ENCODE data around the gene COL11A2. TPM values are rescaled to one million over a fixed set of nuclear protein-coding genes. Genes with fewer than 3 reads are reported as not detected.

Gene COL11A2
- polyA plus RNA-seq, 1 donor, result 5.3 TPM

- DNase-seq, result no peak
- H3K4me3 ChIP-seq (ENCODE audit: low read length), result peak overlapping the region; percentile 11
- no peak overlapping the region for H3K27ac ChIP-seq (ENCODE audit: low read length)
- H3K27me3 ChIP-seq (ENCODE audit: control insufficient read depth, insufficient read depth, low read length), result peaks cover 34% of the 10 kb centered on the region
- WGBS (ENCODE audit: insufficient coverage, low lambda C conversion rate), result no CpG with 5 or more reads among the region's 72 CpGs
- peaks cover 36% of the 10 kb centered on the region for H3K36me3 ChIP-seq (ENCODE audit: control insufficient read depth, insufficient read depth, low read length)
- H3K4me1 ChIP-seq (ENCODE audit: control insufficient read depth, insufficient read depth, low read length), result peaks cover 17% of the 10 kb centered on the region
- H3K9me3 ChIP-seq (ENCODE audit: control insufficient read depth, low read depth, low read length), result peaks cover 3% of the 10 kb centered on the region
Observed at GRCh38 chr6:33192671-33193602, 670 bp upstream of the COL11A2 start.

GRCh38 chr6:33191383-33192104 is 723 bp downstream of the COL11A2 start:
- no peak for DNase-seq
- H3K36me3 ChIP-seq (ENCODE audit: control insufficient read depth, insufficient read depth, low read length), result peaks cover 29% of the 10 kb centered on the region
- peaks cover 36% of the 10 kb centered on the region for H3K27me3 ChIP-seq (ENCODE audit: control insufficient read depth, insufficient read depth, low read length)
- H3K9me3 ChIP-seq (ENCODE audit: control insufficient read depth, low read depth, low read length), result peaks cover 3% of the 10 kb centered on the region
- H3K4me3 ChIP-seq (ENCODE audit: low read length), result no peak overlapping the region
- H3K27ac ChIP-seq (ENCODE audit: low read length), result no peak overlapping the region
- peaks cover 13% of the 10 kb centered on the region for H3K4me1 ChIP-seq (ENCODE audit: control insufficient read depth, insufficient read depth, low read length)
- no CpG with 5 or more reads among the region's 8 CpGs for WGBS (ENCODE audit: insufficient coverage, low lambda C conversion rate)

- Histone ChIP-seq H3K27ac (ENCODE audit: low read length) (no peak overlapping the region), H3K36me3 (ENCODE audit: control insufficient read depth, insufficient read depth, low read length) (peaks cover 20% of the 10 kb centered on the region), H3K27me3 (ENCODE audit: control insufficient read depth, insufficient read depth, low read length) (peaks cover 38% of the 10 kb centered on the region), H3K4me3 (ENCODE audit: low read length) (no peak overlapping the region), H3K9me3 (ENCODE audit: control insufficient read depth, low read depth, low read length) (peaks cover 3% of the 10 kb centered on the region), H3K4me1 (ENCODE audit: control insufficient read depth, insufficient read depth, low read length) (peaks cover 13% of the 10 kb centered on the region)
- DNase-seq, result no peak
- 60% methylated on average over 1 of the region's 11 CpGs for WGBS (ENCODE audit: insufficient coverage, low lambda C conversion rate)
Observed at GRCh38 chr6:33190504-33191107, 1.7 kb downstream of the COL11A2 start.

GRCh38 chr6:33189625-33190448 is 2.4 kb downstream of the COL11A2 start:
- Histone ChIP-seq H3K27me3 (ENCODE audit: control insufficient read depth, insufficient read depth, low read length) (peaks cover 41% of the 10 kb centered on the region), H3K27ac (ENCODE audit: low read length) (no peak overlapping the region), H3K4me1 (ENCODE audit: control insufficient read depth, insufficient read depth, low read length) (peaks cover 13% of the 10 kb centered on the region), H3K36me3 (ENCODE audit: control insufficient read depth, insufficient read depth, low read length) (peaks cover 12% of the 10 kb centered on the region), H3K4me3 (ENCODE audit: low read length) (no peak overlapping the region), H3K9me3 (ENCODE audit: control insufficient read depth, low read depth, low read length) (peaks cover 3% of the 10 kb centered on the region)
- no peak for DNase-seq
- 86% methylated on average over 1 of the region's 7 CpGs for WGBS (ENCODE audit: insufficient coverage, low lambda C conversion rate)

- no peak for DNase-seq
- H3K4me1 ChIP-seq (ENCODE audit: control insufficient read depth, insufficient read depth, low read length), result peaks cover 13% of the 10 kb centered on the region
- H3K36me3 ChIP-seq (ENCODE audit: control insufficient read depth, insufficient read depth, low read length), result peaks cover 6% of the 10 kb centered on the region
- H3K27me3 ChIP-seq (ENCODE audit: control insufficient read depth, insufficient read depth, low read length), result peaks cover 41% of the 10 kb centered on the region
- H3K4me3 ChIP-seq (ENCODE audit: low read length), result no peak overlapping the region
- WGBS (ENCODE audit: insufficient coverage, low lambda C conversion rate), result no CpG with 5 or more reads among the region's 8 CpGs
- no peak overlapping the region for H3K27ac ChIP-seq (ENCODE audit: low read length)
- peaks cover 3% of the 10 kb centered on the region for H3K9me3 ChIP-seq (ENCODE audit: control insufficient read depth, low read depth, low read length)
Observed at GRCh38 chr6:33189164-33189563, 3.1 kb downstream of the COL11A2 start.

- 75% methylated on average over 1 of the region's 1 CpG for WGBS (ENCODE audit: insufficient coverage, low lambda C conversion rate)
Observed at GRCh38 chr6:33187809-33188208, 4.5 kb downstream of the COL11A2 start.

GRCh38 chr6:33185654-33186187 is 6.5 kb downstream of the COL11A2 start:
- Histone ChIP-seq H3K27me3 (ENCODE audit: control insufficient read depth, insufficient read depth, low read length) (peaks cover 20% of the 10 kb centered on the region), H3K36me3 (ENCODE audit: control insufficient read depth, insufficient read depth, low read length) (no peaks in the 10 kb centered on the region), H3K4me3 (ENCODE audit: low read length) (no peak overlapping the region), H3K27ac (ENCODE audit: low read length) (no peak overlapping the region), H3K4me1 (ENCODE audit: control insufficient read depth, insufficient read depth, low read length) (no peaks in the 10 kb centered on the region), H3K9me3 (ENCODE audit: control insufficient read depth, low read depth, low read length) (no peaks in the 10 kb centered on the region)
- 62% methylated on average over 2 of the region's 4 CpGs for WGBS (ENCODE audit: insufficient coverage, low lambda C conversion rate)
- no peak for DNase-seq

More at GRCh38 chr6:33187809-33188208, 4.5 kb downstream of the COL11A2 start:
- Histone ChIP-seq H3K27ac (ENCODE audit: low read length) (no peak overlapping the region), H3K9me3 (ENCODE audit: control insufficient read depth, low read depth, low read length) (peaks cover 3% of the 10 kb centered on the region), H3K36me3 (ENCODE audit: control insufficient read depth, insufficient read depth, low read length) (no peaks in the 10 kb centered on the region), H3K4me1 (ENCODE audit: control insufficient read depth, insufficient read depth, low read length) (peaks cover 11% of the 10 kb centered on the region), H3K27me3 (ENCODE audit: control insufficient read depth, insufficient read depth, low read length) (peaks cover 40% of the 10 kb centered on the region), H3K4me3 (ENCODE audit: low read length) (no peak overlapping the region)
- no peak for DNase-seq

GRCh38 chr6:33185190-33185589 is 7.1 kb downstream of the COL11A2 start:
- Histone ChIP-seq H3K4me1 (ENCODE audit: control insufficient read depth, insufficient read depth, low read length) (no peaks in the 10 kb centered on the region), H3K9me3 (ENCODE audit: control insufficient read depth, low read depth, low read length) (no peaks in the 10 kb centered on the region), H3K4me3 (ENCODE audit: low read length) (no peak overlapping the region), H3K27me3 (ENCODE audit: control insufficient read depth, insufficient read depth, low read length) (peaks cover 15% of the 10 kb centered on the region), H3K36me3 (ENCODE audit: control insufficient read depth, insufficient read depth, low read length) (no peaks in the 10 kb centered on the region), H3K27ac (ENCODE audit: low read length) (no peak overlapping the region)
- DNase-seq, result no peak
- WGBS (ENCODE audit: insufficient coverage, low lambda C conversion rate), result no CpG with 5 or more reads among the region's 9 CpGs

- Histone ChIP-seq H3K27me3 (ENCODE audit: control insufficient read depth, insufficient read depth, low read length) (peaks cover 7% of the 10 kb centered on the region), H3K4me3 (ENCODE audit: low read length) (no peak overlapping the region), H3K4me1 (ENCODE audit: control insufficient read depth, insufficient read depth, low read length) (no peaks in the 10 kb centered on the region), H3K9me3 (ENCODE audit: control insufficient read depth, low read depth, low read length) (no peaks in the 10 kb centered on the region), H3K36me3 (ENCODE audit: control insufficient read depth, insufficient read depth, low read length) (no peaks in the 10 kb centered on the region), H3K27ac (ENCODE audit: low read length) (no peak overlapping the region)
- DNase-seq, result no peak
- 79% methylated on average over 2 of the region's 5 CpGs for WGBS (ENCODE audit: insufficient coverage, low lambda C conversion rate)
Observed at GRCh38 chr6:33183071-33183683, 9.1 kb downstream of the COL11A2 start.
